Neutrophil (primary cell): ENCODE results near the gene TMEM185A.
"Not testable (repeated sequence)": the region's sequence is repeated elsewhere in the genome, so short reads cannot be mapped to it uniquely, and the experiment has no call there.

Source experiments
- H3K27ac ChIP-seq: fragments of 200-600 bp; sonication (generic); 2 replicates; pipeline ENCODE4 v1.5.1; 2016; ENCODE audit warnings: mild to moderate bottlenecking, moderate library complexity
- H3K27me3 ChIP-seq: fragments of 200-600 bp; sonication (generic); 2 replicates; pipeline ENCODE4 v1.6.0; 2016; ENCODE audit warnings: mild to moderate bottlenecking
- H3K36me3 ChIP-seq: fragments of 200-600 bp; sonication (generic); 2 replicates; pipeline ENCODE4 v1.5.1; 2017
- H3K4me1 ChIP-seq, 2 experiments: fragments of 200-600 bp in 1 of 2; sonication (generic) in 1 of 2; 1 replicate in 1 of 2; 2 replicates in 1 of 2; pipeline versions ENCODE4 v1.5.1 to v1.6.1; 2013 to 2016; ENCODE audit warnings: low read depth in 1 of 2, low read length in 1 of 2, mild to moderate bottlenecking in 1 of 2, moderate library complexity in 1 of 2; ENCODE audit not compliant: control insufficient read depth in 1 of 2, insufficient read depth in 1 of 2
- H3K4me3 ChIP-seq, 2 experiments: fragments of 200-600 bp in 1 of 2; sonication (generic) in 1 of 2; 1 replicate in 1 of 2; 2 replicates in 1 of 2; pipeline ENCODE4 v1.5.1; 2013 to 2016; ENCODE audit warnings: low read depth in 1 of 2, low read length in 1 of 2, mild to moderate bottlenecking in 1 of 2, moderate library complexity in 1 of 2
- H3K9me3 ChIP-seq: fragments of 200-600 bp; sonication (generic); 2 replicates; pipeline ENCODE4 v1.5.1; 2016
- CTCF ChIP-seq: fragments of 200-600 bp; sonication (generic); IDR thresholded peaks from 2 replicates; pipeline ENCODE4 v1.5.1; 2016; ENCODE audit warnings: antibody characterized with exemption

The TMEM185A gene

GRCh38 chrX:149631234-149632165 is at the start of gene TMEM185A:
TSS of gene TMEM185A (minus strand) at chrX:149631792. CDS start at chrX:149631580, 212 bp downstream.
- H3K4me1 ChIP-seq = peaks cover 9 to 15% of the 10 kb centered on the region in 2 experiments
- H3K27me3 ChIP-seq = peaks cover 9% of the 10 kb centered on the region
- H3K4me3 ChIP-seq = peak within 1 kb of the TSS; percentile 67
- peak within 1 kb of the TSS; percentile 65 for H3K27ac ChIP-seq
- no peaks in the 10 kb centered on the region for H3K9me3 ChIP-seq
- no peaks in the 10 kb centered on the region for H3K36me3 ChIP-seq
- TF ChIP-seq CTCF = no peak

GRCh38 chrX:149681182-149681581 is 49.6 kb upstream of the TMEM185A start:
- no peak for TF ChIP-seq CTCF
- H3K9me3 ChIP-seq = no peaks in the 10 kb centered on the region
- H3K36me3 ChIP-seq = no peaks in the 10 kb centered on the region
- H3K4me1 ChIP-seq = no peaks in the 10 kb centered on the region
- H3K4me3 ChIP-seq = no peak overlapping the region
- no peak overlapping the region for H3K27ac ChIP-seq
- no peaks in the 10 kb centered on the region for H3K27me3 ChIP-seq

GRCh38 chrX:149679164-149679678 is 47.6 kb upstream of the TMEM185A start:
- H3K4me1 ChIP-seq, H3K36me3 ChIP-seq, H3K27me3 ChIP-seq, H3K4me3 ChIP-seq, H3K9me3 ChIP-seq, H3K27ac ChIP-seq: not testable (repeated sequence)

GRCh38 chrX:149675554-149675953 is 44.0 kb upstream of the TMEM185A start:
- not testable (repeated sequence) for H3K36me3 ChIP-seq, H3K4me1 ChIP-seq, H3K27ac ChIP-seq

GRCh38 chrX:149675088-149675487 is 43.5 kb upstream of the TMEM185A start:
- H3K4me1 ChIP-seq, H3K4me3 ChIP-seq, H3K27me3 ChIP-seq, H3K27ac ChIP-seq, H3K9me3 ChIP-seq, H3K36me3 ChIP-seq: not testable (repeated sequence)

More at GRCh38 chrX:149675554-149675953, 44.0 kb upstream of the TMEM185A start:
- H3K9me3 ChIP-seq, H3K27me3 ChIP-seq, H3K4me3 ChIP-seq: not testable (repeated sequence)

- not testable (repeated sequence) for H3K36me3 ChIP-seq, H3K4me3 ChIP-seq, H3K27ac ChIP-seq, H3K4me1 ChIP-seq, H3K27me3 ChIP-seq, H3K9me3 ChIP-seq
Measured at GRCh38 chrX:149660613-149661012, 29.0 kb upstream of the TMEM185A start.

- H3K36me3 ChIP-seq, H3K4me3 ChIP-seq, H3K4me1 ChIP-seq, H3K27ac ChIP-seq, H3K27me3 ChIP-seq, H3K9me3 ChIP-seq: not testable (repeated sequence)
Measured at GRCh38 chrX:149656260-149656884, 24.8 kb upstream of the TMEM185A start.
